HL-60 (cell line): ENCODE data around the gene PARP15.

ENCODE experiments used
- DNase-seq, 2 experiments: peaks; one replicate each; pipeline ENCODE4 v3.0.0-alpha.2; 2010 to 2020; ENCODE audit warnings: low read depth in 1 of 2, low spot score in 1 of 2
- H3K27ac ChIP-seq: fragments of 250-450 bp; sonication (Bioruptor Pico); replicated peaks from 2 replicates; pipeline ENCODE4 v1.5.1; 2020; ENCODE audit warnings: mild to moderate bottlenecking, moderate library complexity
- H3K27me3 ChIP-seq: fragments of 250-450 bp; sonication (Bioruptor Pico); 2 replicates; pipeline ENCODE4 v1.5.1; 2021; ENCODE audit warnings: mild to moderate bottlenecking, moderate library complexity; ENCODE audit not compliant: insufficient read depth, poor library complexity, severe bottlenecking
- H3K4me3 ChIP-seq: replicated peaks from 2 replicates; pipeline ENCODE4 v1.5.1; 2011; ENCODE audit warnings: mild to moderate bottlenecking, control low read depth, low read length; ENCODE audit not compliant: insufficient read depth
- GABPA ChIP-seq: IDR thresholded peaks from 2 replicates; pipeline ENCODE4 v1.6.1; 2012; ENCODE audit warnings: low read depth
- POLR2AphosphoS5 ChIP-seq: IDR thresholded peaks from 2 replicates; pipeline ENCODE4 v1.6.1; 2012; ENCODE audit warnings: low read depth
- SPI1 ChIP-seq: IDR thresholded peaks from 2 replicates; pipeline ENCODE4 v1.6.1; 2012; ENCODE audit warnings: low read depth, mild to moderate bottlenecking, borderline replicate concordance
- TF ChIP-seq, protein P1 (sequence below): IDR thresholded peaks from 2 replicates; pipeline ENCODE4 v1.6.1; 2012; ENCODE audit warnings: low read depth; ENCODE audit not compliant: insufficient replicate concordance
- TF ChIP-seq, protein P2 (sequence below): IDR thresholded peaks from one replicate; pipeline ENCODE4 v1.5.1; 2011; ENCODE audit warnings: low read length, control low read depth, inconsistent platforms; ENCODE audit not compliant: insufficient read depth

Gene PARP15

GRCh38 chr3:122615303-122615702, 37.9 kb downstream of the PARP15 start:
- H3K27ac ChIP-seq = no peak overlapping the region
- DNase-seq = no peak

DNA sequence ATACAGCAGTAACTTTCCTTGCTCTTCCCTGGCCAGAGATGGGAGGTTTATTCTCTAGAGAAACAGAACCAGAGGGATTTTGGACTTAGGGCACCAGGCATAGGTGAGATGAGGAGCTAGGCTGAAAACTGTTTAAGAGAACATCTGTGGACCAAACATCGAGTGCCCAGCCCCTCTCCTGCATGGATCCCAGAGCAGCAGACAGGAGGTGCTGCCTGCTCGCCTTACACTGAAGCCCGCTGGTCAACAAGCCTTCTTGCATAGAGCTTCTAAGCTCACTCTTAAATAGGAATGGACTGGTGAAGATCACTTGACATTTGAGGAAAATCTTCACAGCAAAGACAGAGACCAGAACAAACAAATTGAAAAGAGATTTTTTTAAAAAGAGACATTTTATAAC, 41.2 kb downstream of the PARP15 start:
- TF ChIP-seq POLR2AphosphoS5 (no peak), SPI1 (no peak), GABPA (no peak)
- TF ChIP-seq, protein P1, sequence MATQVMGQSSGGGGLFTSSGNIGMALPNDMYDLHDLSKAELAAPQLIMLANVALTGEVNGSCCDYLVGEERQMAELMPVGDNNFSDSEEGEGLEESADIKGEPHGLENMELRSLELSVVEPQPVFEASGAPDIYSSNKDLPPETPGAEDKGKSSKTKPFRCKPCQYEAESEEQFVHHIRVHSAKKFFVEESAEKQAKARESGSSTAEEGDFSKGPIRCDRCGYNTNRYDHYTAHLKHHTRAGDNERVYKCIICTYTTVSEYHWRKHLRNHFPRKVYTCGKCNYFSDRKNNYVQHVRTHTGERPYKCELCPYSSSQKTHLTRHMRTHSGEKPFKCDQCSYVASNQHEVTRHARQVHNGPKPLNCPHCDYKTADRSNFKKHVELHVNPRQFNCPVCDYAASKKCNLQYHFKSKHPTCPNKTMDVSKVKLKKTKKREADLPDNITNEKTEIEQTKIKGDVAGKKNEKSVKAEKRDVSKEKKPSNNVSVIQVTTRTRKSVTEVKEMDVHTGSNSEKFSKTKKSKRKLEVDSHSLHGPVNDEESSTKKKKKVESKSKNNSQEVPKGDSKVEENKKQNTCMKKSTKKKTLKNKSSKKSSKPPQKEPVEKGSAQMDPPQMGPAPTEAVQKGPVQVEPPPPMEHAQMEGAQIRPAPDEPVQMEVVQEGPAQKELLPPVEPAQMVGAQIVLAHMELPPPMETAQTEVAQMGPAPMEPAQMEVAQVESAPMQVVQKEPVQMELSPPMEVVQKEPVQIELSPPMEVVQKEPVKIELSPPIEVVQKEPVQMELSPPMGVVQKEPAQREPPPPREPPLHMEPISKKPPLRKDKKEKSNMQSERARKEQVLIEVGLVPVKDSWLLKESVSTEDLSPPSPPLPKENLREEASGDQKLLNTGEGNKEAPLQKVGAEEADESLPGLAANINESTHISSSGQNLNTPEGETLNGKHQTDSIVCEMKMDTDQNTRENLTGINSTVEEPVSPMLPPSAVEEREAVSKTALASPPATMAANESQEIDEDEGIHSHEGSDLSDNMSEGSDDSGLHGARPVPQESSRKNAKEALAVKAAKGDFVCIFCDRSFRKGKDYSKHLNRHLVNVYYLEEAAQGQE = no peak
- TF ChIP-seq, protein P2, sequence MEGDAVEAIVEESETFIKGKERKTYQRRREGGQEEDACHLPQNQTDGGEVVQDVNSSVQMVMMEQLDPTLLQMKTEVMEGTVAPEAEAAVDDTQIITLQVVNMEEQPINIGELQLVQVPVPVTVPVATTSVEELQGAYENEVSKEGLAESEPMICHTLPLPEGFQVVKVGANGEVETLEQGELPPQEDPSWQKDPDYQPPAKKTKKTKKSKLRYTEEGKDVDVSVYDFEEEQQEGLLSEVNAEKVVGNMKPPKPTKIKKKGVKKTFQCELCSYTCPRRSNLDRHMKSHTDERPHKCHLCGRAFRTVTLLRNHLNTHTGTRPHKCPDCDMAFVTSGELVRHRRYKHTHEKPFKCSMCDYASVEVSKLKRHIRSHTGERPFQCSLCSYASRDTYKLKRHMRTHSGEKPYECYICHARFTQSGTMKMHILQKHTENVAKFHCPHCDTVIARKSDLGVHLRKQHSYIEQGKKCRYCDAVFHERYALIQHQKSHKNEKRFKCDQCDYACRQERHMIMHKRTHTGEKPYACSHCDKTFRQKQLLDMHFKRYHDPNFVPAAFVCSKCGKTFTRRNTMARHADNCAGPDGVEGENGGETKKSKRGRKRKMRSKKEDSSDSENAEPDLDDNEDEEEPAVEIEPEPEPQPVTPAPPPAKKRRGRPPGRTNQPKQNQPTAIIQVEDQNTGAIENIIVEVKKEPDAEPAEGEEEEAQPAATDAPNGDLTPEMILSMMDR = no peak
- DNase-seq = no peak
- no peak overlapping the region for H3K27ac ChIP-seq
- no peak overlapping the region for H3K4me3 ChIP-seq
- H3K27me3 ChIP-seq = no peaks in the 10 kb centered on the region

More at GRCh38 chr3:122615303-122615702, 37.9 kb downstream of the PARP15 start:
- Histone ChIP-seq H3K27me3 (no peaks in the 10 kb centered on the region), H3K4me3 (no peak overlapping the region)
- TF ChIP-seq, protein P1 = no peak
- TF ChIP-seq SPI1 (no peak), POLR2AphosphoS5 (no peak), GABPA (no peak)
- TF ChIP-seq, protein P2 = no peak

DNA sequence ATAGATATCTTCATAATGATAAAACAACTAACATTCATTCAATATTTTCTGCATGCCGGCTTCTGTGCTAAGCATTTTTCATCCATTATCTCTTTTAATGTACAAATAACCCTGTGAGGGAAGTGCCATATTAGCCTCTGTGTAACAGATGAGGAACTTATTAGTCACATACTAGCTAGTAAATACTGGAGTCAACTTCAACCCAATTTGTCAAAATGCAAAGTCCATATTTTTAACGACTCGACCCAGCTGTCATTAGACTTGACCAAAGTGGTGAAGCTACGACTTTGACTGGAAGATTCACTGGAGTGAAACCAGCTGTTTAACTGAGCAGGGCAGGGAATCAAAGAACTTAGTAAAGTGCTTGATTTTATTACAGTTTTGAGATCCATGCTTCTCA, 41.6 kb downstream of the PARP15 start:
- no peak for DNase-seq
- H3K27ac ChIP-seq = no peak overlapping the region
- TF ChIP-seq, protein P2 = no peak
- TF ChIP-seq SPI1 = no peak
- TF ChIP-seq GABPA = no peak
- no peak for TF ChIP-seq POLR2AphosphoS5
- TF ChIP-seq, protein P1 = no peak
- H3K4me3 ChIP-seq = no peak overlapping the region
- no peaks in the 10 kb centered on the region for H3K27me3 ChIP-seq
